ENCODE results near the gene RBM8A.

DNA sequence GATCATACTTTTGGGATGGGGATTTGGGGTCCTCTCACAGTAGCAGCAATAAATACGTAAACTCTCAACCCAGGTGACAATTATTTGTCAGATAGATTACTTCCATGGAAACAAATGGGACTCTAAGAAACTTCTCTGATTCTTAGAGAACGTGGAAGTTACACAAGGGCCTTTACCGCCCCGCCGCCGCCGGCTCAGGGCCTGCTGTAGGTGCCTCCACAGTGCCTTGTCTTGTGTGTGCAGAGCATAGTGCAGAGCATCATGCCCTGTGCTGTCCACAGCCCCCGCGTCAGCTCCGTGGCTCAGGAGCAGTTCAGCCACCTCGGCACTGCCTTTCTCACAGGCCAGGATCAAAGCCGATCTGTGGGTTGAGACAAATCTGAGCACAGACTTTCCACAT, 52.6 kb downstream of the RBM8A start:
- TF ChIP-seq POLR2A (IDR thresholded peaks at IDR 0.05) (no peak), CTCF (IDR thresholded peaks at IDR 0.05) (no peak), POLR2AphosphoS5 (IDR thresholded peaks at IDR 0.05) (no peak)

Measured in gastroesophageal sphincter (tissue), 3 donors.